Naive thymus-derived CD4-positive, alpha-beta T cell (primary cell): ENCODE results near the gene BICC1. TPM values are rescaled to one million over a fixed set of nuclear protein-coding genes. Genes with fewer than 3 reads are reported as not detected.

ENCODE experiments used
- ATAC-seq: fragments of 150-1000 bp; cut with Tn5 transposase; 2 replicates; pipeline ENCODE4 v1.10.0; 2021; ENCODE audit warnings: mild to moderate bottlenecking, moderate library complexity
- CTCF ChIA-PET: fragments of 350-600 bp; sonication (Branson Sonifier 250); formaldehyde crosslinking; loops from one replicate; lab custom pipeline; 2021; ENCODE audit warnings: antibody characterized with exemption; lab: Charles Lee
- POLR2A ChIA-PET: fragments of 350-600 bp; sonication (Branson Sonifier 250); formaldehyde crosslinking; loops from one replicate; lab custom pipeline; 2021; ENCODE audit warnings: antibody characterized with exemption, inconsistent platforms; lab: Charles Lee
- DNase-seq, 9 donors: peaks; one replicate each; pipeline versions ENCODE4 v3.0.0 to v3.0.0-alpha.2; 2020 to 2022; ENCODE audit warnings: mixed read lengths in 1 of 9
- H3K27ac ChIP-seq: one replicate; pipeline ENCODE4 v1.7.0; 2013; ENCODE audit warnings: mild to moderate bottlenecking, low read depth, low read length, moderate library complexity
- H3K27me3 ChIP-seq, 2 donors: one replicate each; pipeline ENCODE4 v1.7.0; 2013; ENCODE audit warnings: low read length in 2 of 2, mild to moderate bottlenecking in 2 of 2, moderate library complexity in 2 of 2; ENCODE audit not compliant: control insufficient read depth in 2 of 2, insufficient read depth in 2 of 2
- H3K36me3 ChIP-seq, 3 experiments: 1 replicate in 2 of 3; 2 replicates in 1 of 3; pipeline ENCODE4 v1.7.0; 2013; ENCODE audit warnings: low read length in 3 of 3, mild to moderate bottlenecking in 3 of 3, moderate library complexity in 1 of 3; ENCODE audit not compliant: insufficient read depth in 3 of 3, control insufficient read depth in 2 of 3
- H3K4me1 ChIP-seq, 2 donors: one replicate each; pipeline ENCODE4 v1.7.0; 2013; ENCODE audit warnings: low read length in 2 of 2, mild to moderate bottlenecking in 2 of 2, moderate library complexity in 1 of 2; ENCODE audit not compliant: control insufficient read depth in 2 of 2, insufficient read depth in 2 of 2
- H3K4me3 ChIP-seq: 2 replicates; pipeline ENCODE4 v1.7.0; 2013; ENCODE audit warnings: mild to moderate bottlenecking, low read length
- H3K9me3 ChIP-seq, 3 experiments: 1 replicate in 2 of 3; 2 replicates in 1 of 3; pipeline ENCODE4 v1.7.0; 2013; ENCODE audit warnings: low read length in 3 of 3; ENCODE audit not compliant: control insufficient read depth in 2 of 3
- H3K27ac Mint-ChIP-seq, 9 donors: one replicate each; pipeline ENCODE4 v1.8.0; 2020 to 2022; ENCODE audit warnings: mixed read lengths in 9 of 9, mild to moderate bottlenecking in 8 of 9, moderate library complexity in 5 of 9, inconsistent platforms in 2 of 9
- H3K27me3 Mint-ChIP-seq, 5 donors: one replicate each; pipeline ENCODE4 v1.8.0; 2021 to 2022; ENCODE audit warnings: mixed read lengths in 5 of 5, mild to moderate bottlenecking in 1 of 5
- H3K36me3 Mint-ChIP-seq, 5 donors: one replicate each; pipeline ENCODE4 v1.8.0; 2020 to 2022; ENCODE audit warnings: mixed read lengths in 5 of 5, mild to moderate bottlenecking in 3 of 5, inconsistent platforms in 1 of 5
- H3K4me1 Mint-ChIP-seq, 7 donors: one replicate each; pipeline ENCODE4 v1.8.0; 2020 to 2022; ENCODE audit warnings: mixed read lengths in 7 of 7, mild to moderate bottlenecking in 3 of 7, inconsistent platforms in 1 of 7
- H3K4me3 Mint-ChIP-seq, 10 donors: one replicate each; pipeline ENCODE4 v1.8.0; 2020 to 2022; ENCODE audit warnings: mild to moderate bottlenecking in 10 of 10, mixed read lengths in 10 of 10, moderate library complexity in 6 of 10, inconsistent platforms in 2 of 10
- H3K9me3 Mint-ChIP-seq, 11 donors: one replicate each; pipeline ENCODE4 v1.8.0; 2020 to 2022; ENCODE audit warnings: mixed read lengths in 11 of 11, mild to moderate bottlenecking in 4 of 11, inconsistent platforms in 1 of 11, moderate library complexity in 1 of 11
- intact Hi-C, 2 donors: fragments of 100-400 bp; cut with micrococcal nuclease; formaldehyde crosslinking; loops; one replicate each; pipeline ENCODE4 v1.15.1; 2023
- polyA plus RNA-seq, 2 donors: library from polyadenylated mRNA; unstranded; fragments of 300-500 nt; fragmentation: Illumina TruSeq; gene quantifications; one replicate each; pipeline ENCODE4 v1.2.3, GENCODE V29; 2021
- total RNA-seq, 6 experiments: library from RNA in 5 of 6; stranded (reverse) in 5 of 6; gene quantifications; 1 replicate in 5 of 6; 2 replicates in 1 of 6; pipeline ENCODE4 v1.2.3 and lab custom pipeline; 2021 to 2026

The BICC1 gene
- total and polyA plus RNA-seq, 7 experiments from 2014 or later: 0.05 to 0.10 TPM; not detected in 5

- CTCF ChIA-PET: no interaction called here
- Histone ChIP-seq H3K27me3 (no peaks in the 10 kb centered on the region), H3K36me3 (no peaks in the 10 kb centered on the region), H3K4me3 (no peak overlapping the region), H3K9me3 (no peaks in the 10 kb centered on the region), H3K27ac (no peak overlapping the region), H3K4me1 (no peaks in the 10 kb centered on the region)
- POLR2A ChIA-PET: no interaction called here
- intact Hi-C loops: no loop called here
- ATAC-seq (no peak), DNase-seq (no peak)
- peaks cover 0 to 3% (median 0%) of the 10 kb centered on the region in 11 donors for H3K9me3 Mint-ChIP-seq
- no peak overlapping the region for H3K27ac Mint-ChIP-seq
- no peaks in the 10 kb centered on the region for H3K4me1 Mint-ChIP-seq
- H3K27me3 Mint-ChIP-seq: peaks cover 0 to 19% (median 0%) of the 10 kb centered on the region in 5 donors
- no peak overlapping the region for H3K4me3 Mint-ChIP-seq
- H3K36me3 Mint-ChIP-seq: no peaks in the 10 kb centered on the region
Measured at GRCh38 chr10:58823983-58824382, 311.3 kb downstream of the BICC1 start.

GRCh38 chr10:58824396-58824795, 311.7 kb downstream of the BICC1 start:
- Histone ChIP-seq H3K27me3 (no peaks in the 10 kb centered on the region), H3K27ac (no peak overlapping the region), H3K4me3 (no peak overlapping the region), H3K9me3 (no peaks in the 10 kb centered on the region), H3K4me1 (no peaks in the 10 kb centered on the region), H3K36me3 (no peaks in the 10 kb centered on the region)
- ChIA-PET POLR2A (no interaction called here), CTCF (no interaction called here)
- H3K4me1 Mint-ChIP-seq: no peaks in the 10 kb centered on the region
- DNase-seq (no peak), ATAC-seq (no peak)
- H3K27me3 Mint-ChIP-seq: peaks cover 0 to 19% (median 0%) of the 10 kb centered on the region in 5 donors
- intact Hi-C loops: no loop called here
- H3K27ac Mint-ChIP-seq: no peak overlapping the region
- no peaks in the 10 kb centered on the region for H3K36me3 Mint-ChIP-seq
- H3K9me3 Mint-ChIP-seq: peaks cover 0 to 3% (median 0%) of the 10 kb centered on the region in 11 donors
- H3K4me3 Mint-ChIP-seq: no peak overlapping the region

- intact Hi-C loops: no loop called here
- Histone ChIP-seq H3K36me3 (no peaks in the 10 kb centered on the region), H3K27me3 (no peaks in the 10 kb centered on the region), H3K4me1 (no peaks in the 10 kb centered on the region), H3K27ac (no peak overlapping the region), H3K4me3 (no peak overlapping the region), H3K9me3 (no peaks in the 10 kb centered on the region)
- ChIA-PET POLR2A (no interaction called here), CTCF (no interaction called here)
- Mint-ChIP-seq H3K36me3 (no peaks in the 10 kb centered on the region), H3K27ac (no peak overlapping the region), H3K9me3 (peaks cover 0 to 3% (median 0%) of the 10 kb centered on the region in 11 donors), H3K4me3 (no peak overlapping the region), H3K27me3 (peaks cover 0 to 10% (median 0%) of the 10 kb centered on the region in 5 donors), H3K4me1 (no peaks in the 10 kb centered on the region)
- no peak for ATAC-seq
- DNase-seq: no peak
Measured at GRCh38 chr10:58826694-58827093, 314.0 kb downstream of the BICC1 start.

- Histone ChIP-seq H3K27me3 (no peaks in the 10 kb centered on the region), H3K4me1 (no peaks in the 10 kb centered on the region), H3K9me3 (no peaks in the 10 kb centered on the region), H3K4me3 (no peak overlapping the region), H3K27ac (no peak overlapping the region), H3K36me3 (no peaks in the 10 kb centered on the region)
- H3K4me1 Mint-ChIP-seq: no peaks in the 10 kb centered on the region
- H3K36me3 Mint-ChIP-seq: no peaks in the 10 kb centered on the region
- peaks cover 0 to 10% (median 0%) of the 10 kb centered on the region in 5 donors for H3K27me3 Mint-ChIP-seq
- CTCF ChIA-PET: no interaction called here
- POLR2A ChIA-PET: no interaction called here
- ATAC-seq: no peak
- intact Hi-C loops: no loop called here
- no peak overlapping the region for H3K27ac Mint-ChIP-seq
- H3K9me3 Mint-ChIP-seq: peaks cover 0 to 3% (median 0%) of the 10 kb centered on the region in 11 donors
- no peak for DNase-seq
- H3K4me3 Mint-ChIP-seq: no peak overlapping the region
Measured at GRCh38 chr10:58827381-58827780, 314.7 kb downstream of the BICC1 start.

GRCh38 chr10:58829839-58830238, 317.2 kb downstream of the BICC1 start:
- DNase-seq: no peak
- Mint-ChIP-seq H3K4me3 (no peak overlapping the region), H3K27ac (no peak overlapping the region), H3K36me3 (no peaks in the 10 kb centered on the region), H3K4me1 (no peaks in the 10 kb centered on the region), H3K27me3 (no peaks in the 10 kb centered on the region), H3K9me3 (peaks cover 0 to 3% (median 0%) of the 10 kb centered on the region in 11 donors)
- Histone ChIP-seq H3K27ac (no peak overlapping the region), H3K36me3 (no peaks in the 10 kb centered on the region), H3K4me1 (no peaks in the 10 kb centered on the region), H3K9me3 (no peaks in the 10 kb centered on the region), H3K27me3 (no peaks in the 10 kb centered on the region), H3K4me3 (no peak overlapping the region)
- POLR2A ChIA-PET: no interaction called here
- intact Hi-C loops: no loop called here
- CTCF ChIA-PET: no interaction called here
- no peak for ATAC-seq

GRCh38 chr10:58830697-58831096, 318.0 kb downstream of the BICC1 start:
- Mint-ChIP-seq H3K9me3 (peaks cover 0 to 3% (median 0%) of the 10 kb centered on the region in 11 donors), H3K36me3 (no peaks in the 10 kb centered on the region), H3K27ac (no peak overlapping the region), H3K4me1 (no peaks in the 10 kb centered on the region), H3K4me3 (no peak overlapping the region), H3K27me3 (no peaks in the 10 kb centered on the region)
- H3K36me3 ChIP-seq: no peaks in the 10 kb centered on the region
- no peak overlapping the region for H3K27ac ChIP-seq
- CTCF ChIA-PET: no interaction called here
- DNase-seq (no peak), ATAC-seq (no peak)
- H3K27me3 ChIP-seq: no peaks in the 10 kb centered on the region
- no peaks in the 10 kb centered on the region for H3K9me3 ChIP-seq
- intact Hi-C loops: no loop called here
- no peaks in the 10 kb centered on the region for H3K4me1 ChIP-seq
- no peak overlapping the region for H3K4me3 ChIP-seq
- POLR2A ChIA-PET: no interaction called here

GRCh38 chr10:58833771-58834561, 321.3 kb downstream of the BICC1 start:
- H3K27ac Mint-ChIP-seq: no peak overlapping the region
- intact Hi-C loops: no loop called here
- Histone ChIP-seq H3K27me3 (no peaks in the 10 kb centered on the region), H3K36me3 (no peaks in the 10 kb centered on the region), H3K4me3 (no peak overlapping the region), H3K4me1 (no peaks in the 10 kb centered on the region), H3K9me3 (no peaks in the 10 kb centered on the region), H3K27ac (no peak overlapping the region)
- H3K9me3 Mint-ChIP-seq: no peaks in the 10 kb centered on the region
- CTCF ChIA-PET: no interaction called here
- H3K4me3 Mint-ChIP-seq: no peak overlapping the region
- H3K36me3 Mint-ChIP-seq: no peaks in the 10 kb centered on the region
- H3K27me3 Mint-ChIP-seq: peaks cover 0 to 7% (median 5%) of the 10 kb centered on the region in 5 donors
- POLR2A ChIA-PET: no interaction called here
- no peak for DNase-seq
- no peaks in the 10 kb centered on the region for H3K4me1 Mint-ChIP-seq
- no peak for ATAC-seq
